GM23248 (cell line): ENCODE data around the gene DEDD. TPM values are rescaled to one million over a fixed set of nuclear protein-coding genes. Genes with fewer than 3 reads are reported as not detected.
A peak's percentile ranks its signal among the peaks of the same experiment; 100 is the strongest.

Source experiments
- DNase-seq: peaks from one replicate; pipeline ENCODE4 v3.0.0-alpha.2; 2015
- H2AFZ ChIP-seq: fragments of 200-600 bp; sonication (generic); 2 replicates; pipeline ENCODE4 v1.6.1; 2016; ENCODE audit warnings: antibody characterized with exemption
- H3F3A ChIP-seq: fragments of 200-600 bp; sonication (generic); 2 replicates; pipeline ENCODE4 v1.6.1; 2016; ENCODE audit warnings: mild to moderate bottlenecking, antibody characterized with exemption, mixed run types; ENCODE audit not compliant: insufficient read depth
- H3K27ac ChIP-seq: fragments of 200-600 bp; sonication (generic); 2 replicates; pipeline ENCODE4 v1.5.1; 2016; ENCODE audit warnings: mild to moderate bottlenecking
- H3K27me3 ChIP-seq: fragments of 200-600 bp; sonication (generic); replicated peaks from 2 replicates; pipeline ENCODE4 v1.6.1; 2016; ENCODE audit warnings: mild to moderate bottlenecking; ENCODE audit not compliant: insufficient read depth
- H3K36me3 ChIP-seq: fragments of 200-600 bp; sonication (generic); 2 replicates; pipeline ENCODE4 v1.6.1; 2016; ENCODE audit warnings: low read depth, mild to moderate bottlenecking
- H3K4me1 ChIP-seq: fragments of 200-600 bp; sonication (generic); 2 replicates; pipeline ENCODE4 v1.6.1; 2016; ENCODE audit warnings: mild to moderate bottlenecking; ENCODE audit not compliant: insufficient read depth
- H3K4me2 ChIP-seq: fragments of 200-600 bp; sonication (generic); one replicate; pipeline ENCODE4 v1.6.1; 2016; ENCODE audit warnings: mild to moderate bottlenecking; ENCODE audit not compliant: unreplicated experiment
- H3K4me3 ChIP-seq: fragments of 200-600 bp; sonication (generic); 2 replicates; pipeline ENCODE4 v1.5.1; 2016; ENCODE audit warnings: mild to moderate bottlenecking
- H3K79me2 ChIP-seq: fragments of 200-600 bp; sonication (generic); 2 replicates; pipeline ENCODE4 v1.6.1; 2016; ENCODE audit warnings: mild to moderate bottlenecking; ENCODE audit not compliant: insufficient read depth
- H3K9ac ChIP-seq: fragments of 200-600 bp; sonication (generic); 2 replicates; pipeline ENCODE4 v1.6.1; 2016; ENCODE audit warnings: mild to moderate bottlenecking
- H3K9me2 ChIP-seq: fragments of 200-600 bp; sonication (generic); 2 replicates; pipeline ENCODE4 v1.6.1; 2016; ENCODE audit warnings: mixed run types, mild to moderate bottlenecking, moderate library complexity; ENCODE audit not compliant: insufficient read depth
- H3K9me3 ChIP-seq: fragments of 200-600 bp; sonication (generic); one replicate; pipeline ENCODE4 v1.6.1; 2017; ENCODE audit warnings: low read depth
- H4K20me1 ChIP-seq: fragments of 200-600 bp; sonication (generic); 2 replicates; pipeline ENCODE4 v1.6.0; 2016; ENCODE audit not compliant: insufficient read depth
- EZH2 ChIP-seq: fragments of 200-600 bp; sonication (generic); IDR thresholded peaks from 2 replicates; pipeline ENCODE4 v1.6.1; 2018; ENCODE audit warnings: antibody characterized with exemption, mild to moderate bottlenecking; ENCODE audit not compliant: insufficient read depth, poor library complexity, severe bottlenecking
- EZH2phosphoT487 ChIP-seq: fragments of 200-600 bp; sonication (generic); IDR thresholded peaks from 2 replicates; pipeline ENCODE4 v1.6.1; 2018; ENCODE audit warnings: antibody characterized with exemption, moderate library complexity, mild to moderate bottlenecking, low read depth; ENCODE audit not compliant: insufficient read depth
- WGBS, 2 experiments: methylation state at CpG; one replicate each; pipeline ENCODE4 v1.1.6; 2015 to 2017; ENCODE audit warnings: low lambda C conversion rate in 2 of 2, low coverage in 1 of 2; ENCODE audit errors: missing lambda C conversion rate in 2 of 2; 5-methylcytosine and 5-hydroxymethylcytosine counted together
- in situ Hi-C: fragments of 300-500 bp; cut with MboI; formaldehyde crosslinking; loops from 2 replicates; pipeline ENCODE4 v1.15.0; 2020
- polyA plus RNA-seq: library from polyadenylated mRNA; unstranded; fragments of >200 nt; fragmentation: Nextera tagmentation; extraction: Ambion mirVana; gene quantifications from 2 replicates; pipeline ENCODE4 v1.2.1, GENCODE V29; 2016
- total RNA-seq: library from RNA; depleted of rRNA; stranded (reverse); fragments of >200 nt; shearing (Covaris generic); gene quantifications from 2 replicates; pipeline ENCODE4 v1.2.3, GENCODE V29; 2014

Gene DEDD
- total and polyA plus RNA-seq, 2 experiments from 2014 or later, result 36.7 to 37.8 TPM

GRCh38 chr1:161171696-161172095, 39.2 kb upstream of the DEDD start:
- no peak for DNase-seq
- no peak overlapping the region for H3K4me3 ChIP-seq
- peak overlapping the region; percentile 78; the same call in 1 of the 2 replicates for H3K9ac ChIP-seq
- H3K79me2 ChIP-seq, result peaks cover 20% of the 10 kb centered on the region
- no peak overlapping the region for H3K4me2 ChIP-seq
- in situ Hi-C loops, result no loop called here
- peaks cover 25% of the 10 kb centered on the region for H3F3A ChIP-seq
- 67 to 69% methylated on average over 11 to 12 of the region's 12 CpGs for WGBS, 2 experiments
- H2AFZ ChIP-seq, result no peak overlapping the region
- H3K36me3 ChIP-seq, result peaks cover 23% of the 10 kb centered on the region
- TF ChIP-seq EZH2phosphoT487, result no peak
- no peak for TF ChIP-seq EZH2
- no peaks in the 10 kb centered on the region for H3K27me3 ChIP-seq
- H3K4me1 ChIP-seq, result peaks cover 23% of the 10 kb centered on the region
- no peaks in the 10 kb centered on the region for H3K9me3 ChIP-seq
- peak overlapping the region; percentile 93 for H3K27ac ChIP-seq
- no peaks in the 10 kb centered on the region for H4K20me1 ChIP-seq
- no peaks in the 10 kb centered on the region for H3K9me2 ChIP-seq

GRCh38 chr1:161171191-161171590, 38.7 kb upstream of the DEDD start:
- DNase-seq, result peak; percentile 36
- H3K36me3 ChIP-seq, result peaks cover 23% of the 10 kb centered on the region

GRCh38 chr1:161168906-161169305, 36.4 kb upstream of the DEDD start:
- H3K9me3 ChIP-seq, result no peaks in the 10 kb centered on the region
- no peak for TF ChIP-seq EZH2
- no peak for TF ChIP-seq EZH2phosphoT487
- H3K4me2 ChIP-seq, result no peak overlapping the region
- no peak overlapping the region for H3K9ac ChIP-seq
- H3K27ac ChIP-seq, result no peak overlapping the region
- peaks cover 40% of the 10 kb centered on the region for H3F3A ChIP-seq
- H3K4me1 ChIP-seq, result peaks cover 28% of the 10 kb centered on the region
- 92 to 94% methylated on average over 9 of the region's 9 CpGs for WGBS, 2 experiments
- H3K27me3 ChIP-seq, result no peaks in the 10 kb centered on the region
- 0 out of 2 replicates have a peak, but pooled peaks cover 9% of the 10 kb centered on the region for H3K79me2 ChIP-seq
- peaks cover 23% of the 10 kb centered on the region for H3K36me3 ChIP-seq
- in situ Hi-C loops, result no loop called here
- H4K20me1 ChIP-seq, result no peaks in the 10 kb centered on the region
- H3K4me3 ChIP-seq, result no peak overlapping the region
- H2AFZ ChIP-seq, result no peak overlapping the region
- DNase-seq, result no peak
- no peaks in the 10 kb centered on the region for H3K9me2 ChIP-seq

More at GRCh38 chr1:161171191-161171590, 38.7 kb upstream of the DEDD start:
- no peak overlapping the region for H3K27ac ChIP-seq
- H3K79me2 ChIP-seq, result peaks cover 15% of the 10 kb centered on the region
- H4K20me1 ChIP-seq, result no peaks in the 10 kb centered on the region
- H3K4me1 ChIP-seq, result peaks cover 23% of the 10 kb centered on the region
- no peaks in the 10 kb centered on the region for H3K9me3 ChIP-seq
- WGBS, 2 experiments, result 60 to 61% methylated on average over 5 of the region's 5 CpGs
- no peaks in the 10 kb centered on the region for H3K9me2 ChIP-seq
- in situ Hi-C loops, result no loop called here
- H2AFZ ChIP-seq, result no peak overlapping the region
- no peaks in the 10 kb centered on the region for H3K27me3 ChIP-seq
- no peak overlapping the region for H3K9ac ChIP-seq
- H3K4me3 ChIP-seq, result no peak overlapping the region
- H3F3A ChIP-seq, result peaks cover 23% of the 10 kb centered on the region
- no peak overlapping the region for H3K4me2 ChIP-seq
- TF ChIP-seq EZH2 (no peak), EZH2phosphoT487 (no peak)

GRCh38 chr1:161166669-161167548, 34.4 kb upstream of the DEDD start:
- H3K27me3 ChIP-seq, result no peaks in the 10 kb centered on the region
- H3K9me2 ChIP-seq, result no peaks in the 10 kb centered on the region
- H3K4me1 ChIP-seq, result peaks cover 10% of the 10 kb centered on the region
- H3K9me3 ChIP-seq, result no peaks in the 10 kb centered on the region
- H3K4me3 ChIP-seq, result peak overlapping the region; percentile 79
- peak; percentile 53 for DNase-seq
- H3K9ac ChIP-seq, result peak overlapping the region; percentile 96
- no peaks in the 10 kb centered on the region for H4K20me1 ChIP-seq
- in situ Hi-C loops, result no loop called here
- peaks cover 15% of the 10 kb centered on the region for H3K36me3 ChIP-seq
- 7% methylated on average over 32 to 33 of the region's 33 CpGs for WGBS, 2 experiments
- H3K4me2 ChIP-seq, result peak overlapping the region; percentile 85
- 0 out of 2 replicates have a peak, but pooled peaks cover 9% of the 10 kb centered on the region for H3K79me2 ChIP-seq
- TF ChIP-seq EZH2phosphoT487 (no peak), EZH2 (no peak)
- peaks cover 25% of the 10 kb centered on the region for H3F3A ChIP-seq
- H2AFZ ChIP-seq, result peak overlapping the region; percentile 72
- peak overlapping the region; percentile 99 for H3K27ac ChIP-seq
